PC-9 (cell line): ENCODE measurements around the gene EBP. TPM values are rescaled to one million over a fixed set of nuclear protein-coding genes. Genes with fewer than 3 reads are reported as not detected.

Experiments
- BruUV-seq: library from RNA; stranded (reverse); fragments of 400-500 nt; replicated peaks from 2 replicates; lab custom pipeline; 2021; lab: Mats Ljungman, UMichigan
- CTCF ChIA-PET: fragments of 300-600 bp; sonication (Branson Sonifier 250); formaldehyde crosslinking; loops from one replicate; lab custom pipeline; 2022; ENCODE audit warnings: antibody characterized with exemption; lab: Charles Lee
- POLR2A ChIA-PET: fragments of 300-600 bp; sonication (Branson Sonifier 250); formaldehyde crosslinking; loops from one replicate; lab custom pipeline; 2022; ENCODE audit warnings: antibody characterized with exemption; ENCODE audit not compliant: unreplicated experiment; lab: Charles Lee
- DNase-seq, 2 experiments: peaks; one replicate each; pipeline versions ENCODE4 v3.0.0 to v3.0.0-alpha.2; 2015 to 2022; ENCODE audit warnings: mixed read lengths in 1 of 2
- H2AFZ ChIP-seq: fragments of 200-600 bp; sonication (generic); 2 replicates; pipeline ENCODE4 v1.8.1; 2017; ENCODE audit warnings: antibody characterized with exemption
- H3F3A ChIP-seq: fragments of 200-600 bp; sonication (generic); 2 replicates; pipeline ENCODE4 v1.8.1; 2017; ENCODE audit warnings: antibody characterized with exemption, mild to moderate bottlenecking, low read depth; ENCODE audit not compliant: insufficient read depth
- H3K27ac ChIP-seq: fragments of 200-600 bp; sonication (generic); 2 replicates; pipeline ENCODE4 v1.6.1; 2016; ENCODE audit warnings: mixed run types
- H3K27me3 ChIP-seq: fragments of 200-600 bp; sonication (generic); 2 replicates; pipeline ENCODE4 v1.6.1; 2016; ENCODE audit warnings: low read depth, mixed run types; ENCODE audit not compliant: insufficient read depth
- H3K36me3 ChIP-seq: fragments of 200-600 bp; sonication (generic); 2 replicates; pipeline ENCODE4 v1.6.1; 2016; ENCODE audit warnings: low read depth, mixed run types
- H3K4me1 ChIP-seq: fragments of 200-600 bp; sonication (generic); replicated peaks from 2 replicates; pipeline ENCODE4 v1.6.1; 2016; ENCODE audit warnings: mixed run types; ENCODE audit not compliant: insufficient read depth
- H3K4me2 ChIP-seq: fragments of 200-600 bp; sonication (generic); 2 replicates; pipeline ENCODE4 v1.6.1; 2017; ENCODE audit warnings: mixed run types
- H3K4me3 ChIP-seq: fragments of 200-600 bp; sonication (generic); 2 replicates; pipeline ENCODE4 v1.6.1; 2016; ENCODE audit warnings: mixed run types
- H3K79me2 ChIP-seq: fragments of 200-600 bp; sonication (generic); 2 replicates; pipeline ENCODE4 v1.6.1; 2017; ENCODE audit warnings: low read depth, mixed run types
- H3K9me2 ChIP-seq: fragments of 200-600 bp; sonication (generic); 2 replicates; pipeline ENCODE4 v1.8.1; 2017; ENCODE audit warnings: mild to moderate bottlenecking; ENCODE audit not compliant: insufficient read depth
- H3K9me3 ChIP-seq: fragments of 200-600 bp; sonication (generic); 2 replicates; pipeline ENCODE4 v1.8.1; 2016; ENCODE audit warnings: low read depth; ENCODE audit not compliant: insufficient read depth
- H4K20me1 ChIP-seq: fragments of 200-600 bp; sonication (generic); 2 replicates; pipeline ENCODE4 v1.8.1; 2017; ENCODE audit not compliant: insufficient read depth
- EZH2 ChIP-seq: fragments of 200-600 bp; sonication (generic); IDR thresholded peaks from 2 replicates; pipeline ENCODE4 v1.8.0; 2017; ENCODE audit warnings: antibody characterized with exemption, low read depth
- intact Hi-C: fragments of 100-400 bp; cut with micrococcal nuclease; formaldehyde crosslinking; loops from one replicate; pipeline ENCODE4 v1.10.0; 2022; ENCODE audit not compliant: unreplicated experiment
- total RNA-seq: library from RNA; stranded (reverse); gene quantifications from 2 replicates; pipeline ENCODE4 v1.2.3, GENCODE V29; 2021
- TF ChIP-seq, protein P1 (sequence below): fragments of 200-600 bp; sonication (generic); conservative IDR thresholded peaks from 2 replicates; pipeline ENCODE4 v1.6.1; 2017; ENCODE audit warnings: mixed run types, antibody characterized with exemption, mild to moderate bottlenecking, moderate library complexity

Gene EBP
- total RNA-seq, 1 experiment from 2014 or later, result 113 TPM

- H3F3A ChIP-seq, result peaks cover 34% of the 10 kb centered on the region; the same call in 1 of the 2 replicates
- POLR2A ChIA-PET, result interaction anchor here (0.6 kb wide), 2 partner anchors 49 to 83 kb away, joined by 3 to 4 read pairs; partner anchors contain the start of gene TBC1D25
- DNase-seq, result peak; percentile 63 to 86
- peak overlapping the region; percentile 98 for H3K27ac ChIP-seq
- no peaks in the 10 kb centered on the region for H4K20me1 ChIP-seq
- no peaks in the 10 kb centered on the region for H3K9me2 ChIP-seq
- TF ChIP-seq, protein P1, sequence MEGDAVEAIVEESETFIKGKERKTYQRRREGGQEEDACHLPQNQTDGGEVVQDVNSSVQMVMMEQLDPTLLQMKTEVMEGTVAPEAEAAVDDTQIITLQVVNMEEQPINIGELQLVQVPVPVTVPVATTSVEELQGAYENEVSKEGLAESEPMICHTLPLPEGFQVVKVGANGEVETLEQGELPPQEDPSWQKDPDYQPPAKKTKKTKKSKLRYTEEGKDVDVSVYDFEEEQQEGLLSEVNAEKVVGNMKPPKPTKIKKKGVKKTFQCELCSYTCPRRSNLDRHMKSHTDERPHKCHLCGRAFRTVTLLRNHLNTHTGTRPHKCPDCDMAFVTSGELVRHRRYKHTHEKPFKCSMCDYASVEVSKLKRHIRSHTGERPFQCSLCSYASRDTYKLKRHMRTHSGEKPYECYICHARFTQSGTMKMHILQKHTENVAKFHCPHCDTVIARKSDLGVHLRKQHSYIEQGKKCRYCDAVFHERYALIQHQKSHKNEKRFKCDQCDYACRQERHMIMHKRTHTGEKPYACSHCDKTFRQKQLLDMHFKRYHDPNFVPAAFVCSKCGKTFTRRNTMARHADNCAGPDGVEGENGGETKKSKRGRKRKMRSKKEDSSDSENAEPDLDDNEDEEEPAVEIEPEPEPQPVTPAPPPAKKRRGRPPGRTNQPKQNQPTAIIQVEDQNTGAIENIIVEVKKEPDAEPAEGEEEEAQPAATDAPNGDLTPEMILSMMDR, result no peak
- no peak for TF ChIP-seq EZH2
- no peaks in the 10 kb centered on the region for H3K79me2 ChIP-seq
- no peak overlapping the region for H2AFZ ChIP-seq
- H3K27me3 ChIP-seq, result no peaks in the 10 kb centered on the region
- H3K4me2 ChIP-seq, result peak overlapping the region; percentile 34
- BruUV-seq, result no TSS peak
- H3K9me3 ChIP-seq, result no peaks in the 10 kb centered on the region
- H3K4me3 ChIP-seq, result no peak overlapping the region
- CTCF ChIA-PET, result no interaction called here
- intact Hi-C loops, result no loop called here
- H3K4me1 ChIP-seq, result peaks cover 29% of the 10 kb centered on the region
- H3K36me3 ChIP-seq, result no peaks in the 10 kb centered on the region
Measured at GRCh38 chrX:48490661-48491060, 30.9 kb upstream of the EBP start.

- 0 out of 2 replicates have a peak overlapping the region, but pooled peaks have one; percentile 43 for H3K27ac ChIP-seq
- H3K27me3 ChIP-seq, result no peaks in the 10 kb centered on the region
- peaks cover 23% of the 10 kb centered on the region; the same call in 1 of the 2 replicates for H3F3A ChIP-seq
- no peaks in the 10 kb centered on the region for H3K79me2 ChIP-seq
- no peak overlapping the region for H3K4me2 ChIP-seq
- H3K9me3 ChIP-seq, result no peaks in the 10 kb centered on the region
- H3K36me3 ChIP-seq, result no peaks in the 10 kb centered on the region
- intact Hi-C loops, result no loop called here
- no peak overlapping the region for H2AFZ ChIP-seq
- H3K4me3 ChIP-seq, result no peak overlapping the region
- no peaks in the 10 kb centered on the region for H3K9me2 ChIP-seq
- peaks cover 27% of the 10 kb centered on the region for H3K4me1 ChIP-seq
- no TSS peak for BruUV-seq
- TF ChIP-seq EZH2, result no peak
- TF ChIP-seq, protein P1, result no peak
- ChIA-PET CTCF (no interaction called here), POLR2A (no interaction called here)
- no peaks in the 10 kb centered on the region for H4K20me1 ChIP-seq
- no peak for DNase-seq
Measured at GRCh38 chrX:48491809-48492208, 29.8 kb upstream of the EBP start.

GRCh38 chrX:48492293-48492910 lies 29.2 kb upstream of the EBP start:
- H3K79me2 ChIP-seq, result no peaks in the 10 kb centered on the region

More at GRCh38 chrX:48492293-48492910, 29.2 kb upstream of the EBP start:
- no peaks in the 10 kb centered on the region for H4K20me1 ChIP-seq
- ChIA-PET CTCF (no interaction called here), POLR2A (no interaction called here)
- no peaks in the 10 kb centered on the region for H3K9me2 ChIP-seq
- no peak overlapping the region for H3K4me3 ChIP-seq
- DNase-seq, result no peak
- no peak overlapping the region for H2AFZ ChIP-seq
- no TSS peak for BruUV-seq
- H3K27ac ChIP-seq, result peak overlapping the region; percentile 43
- no peaks in the 10 kb centered on the region for H3K27me3 ChIP-seq
- no peaks in the 10 kb centered on the region for H3K36me3 ChIP-seq
- H3F3A ChIP-seq, result peaks cover 21% of the 10 kb centered on the region; the same call in 1 of the 2 replicates
- H3K9me3 ChIP-seq, result no peaks in the 10 kb centered on the region
- intact Hi-C loops, result no loop called here
- H3K4me2 ChIP-seq, result no peak overlapping the region
- TF ChIP-seq EZH2, result no peak
- H3K4me1 ChIP-seq, result peaks cover 24% of the 10 kb centered on the region
